ENCODE results near the gene CACNA1E. TPM values are rescaled to one million over a fixed set of nuclear protein-coding genes. Genes with fewer than 3 reads are reported as not detected.

CACNA1E gene
- total RNA-seq, 2 experiments from 2014 or later, result not detected

DNA sequence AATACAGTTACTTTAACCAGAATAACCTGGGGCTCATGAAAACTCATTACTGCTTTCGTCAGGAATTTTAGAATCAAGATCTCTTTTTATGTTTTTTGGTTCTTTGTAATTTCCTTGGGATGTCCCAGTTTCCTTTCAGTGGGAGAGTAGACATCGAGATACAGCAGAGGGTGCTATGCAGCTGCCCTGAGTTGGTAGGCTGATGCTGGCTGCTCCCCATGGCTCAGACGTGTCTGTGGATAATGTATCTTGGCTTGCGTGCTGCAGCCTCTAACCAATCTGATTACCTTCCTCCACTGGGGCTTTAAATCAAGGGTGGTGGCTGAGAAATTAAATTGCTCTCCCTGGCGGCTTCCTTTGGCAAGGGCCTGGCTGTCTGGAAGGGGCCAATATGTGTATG, 253.7 kb downstream of the CACNA1E start:
- no TSS peak for BruUV-seq (replicated peaks)
- POLR2A ChIA-PET, result no interaction called here

DNA sequence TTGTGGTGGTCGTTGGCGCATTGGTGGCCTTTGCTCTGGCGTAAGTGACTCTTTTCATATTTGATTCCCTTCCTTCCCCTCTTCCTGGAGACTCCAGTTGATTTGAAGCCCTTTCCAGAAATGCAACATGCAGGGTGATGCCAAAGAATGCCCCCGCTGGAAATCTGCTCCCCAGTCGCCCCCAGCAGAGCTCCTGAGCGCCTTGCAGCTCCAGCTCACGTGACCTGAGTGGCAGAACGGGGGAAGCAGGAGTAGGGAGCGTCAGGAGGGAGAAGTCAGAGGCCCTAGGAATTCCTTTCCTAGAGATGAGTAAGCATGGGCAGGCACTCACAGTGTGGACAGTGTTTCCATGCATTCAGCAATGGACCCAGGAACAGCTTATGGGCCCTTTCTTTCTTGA, 255.9 kb downstream of the CACNA1E start:
- POLR2A ChIA-PET, result interaction anchor here (0.6 to 0.8 kb wide), 2 partner anchors 12 to 190 kb away, joined by 3 read pairs; no protein-coding TSS in a partner anchor
- no peak overlapping the region for H3K4me2 ChIP-seq (ENCODE audit: low read length)
- H2AFZ ChIP-seq (ENCODE audit: low read length), result no peak overlapping the region
- H3K27ac ChIP-seq (ENCODE audit: low read depth, low read length, poor library complexity, severe bottlenecking), result no peak overlapping the region
- DNase-seq (ENCODE audit: low spot score), result no peak
- H3K9me3 ChIP-seq (ENCODE audit: low read length), result no peaks in the 10 kb centered on the region
- intact Hi-C loops (cut with micrococcal nuclease; ENCODE audit: unreplicated experiment), result no loop called here
- no peaks in the 10 kb centered on the region for H3K36me3 ChIP-seq (ENCODE audit: insufficient read depth, low read length)
- no TSS peak for BruUV-seq (replicated peaks)
- TF ChIP-seq, protein P1, sequence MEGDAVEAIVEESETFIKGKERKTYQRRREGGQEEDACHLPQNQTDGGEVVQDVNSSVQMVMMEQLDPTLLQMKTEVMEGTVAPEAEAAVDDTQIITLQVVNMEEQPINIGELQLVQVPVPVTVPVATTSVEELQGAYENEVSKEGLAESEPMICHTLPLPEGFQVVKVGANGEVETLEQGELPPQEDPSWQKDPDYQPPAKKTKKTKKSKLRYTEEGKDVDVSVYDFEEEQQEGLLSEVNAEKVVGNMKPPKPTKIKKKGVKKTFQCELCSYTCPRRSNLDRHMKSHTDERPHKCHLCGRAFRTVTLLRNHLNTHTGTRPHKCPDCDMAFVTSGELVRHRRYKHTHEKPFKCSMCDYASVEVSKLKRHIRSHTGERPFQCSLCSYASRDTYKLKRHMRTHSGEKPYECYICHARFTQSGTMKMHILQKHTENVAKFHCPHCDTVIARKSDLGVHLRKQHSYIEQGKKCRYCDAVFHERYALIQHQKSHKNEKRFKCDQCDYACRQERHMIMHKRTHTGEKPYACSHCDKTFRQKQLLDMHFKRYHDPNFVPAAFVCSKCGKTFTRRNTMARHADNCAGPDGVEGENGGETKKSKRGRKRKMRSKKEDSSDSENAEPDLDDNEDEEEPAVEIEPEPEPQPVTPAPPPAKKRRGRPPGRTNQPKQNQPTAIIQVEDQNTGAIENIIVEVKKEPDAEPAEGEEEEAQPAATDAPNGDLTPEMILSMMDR (conservative IDR thresholded peaks at IDR 0.05; ENCODE audit: low read length), result no peak
- no peak for TF ChIP-seq EZH2phosphoT487 (IDR thresholded peaks at IDR 0.05; ENCODE audit: borderline replicate concordance, low read depth, low read length)
- no peaks in the 10 kb centered on the region for H3K79me2 ChIP-seq (ENCODE audit: insufficient read depth, low read depth, low read length)
- H3K4me3 ChIP-seq (ENCODE audit: low read depth, low read length, poor library complexity, severe bottlenecking), result no peak overlapping the region
- no peaks in the 10 kb centered on the region for H3K4me1 ChIP-seq (ENCODE audit: insufficient read depth, low read length, poor library complexity, severe bottlenecking)
- no peaks in the 10 kb centered on the region for H3K9me2 ChIP-seq (ENCODE audit: insufficient read depth, low read length)
- H4K20me1 ChIP-seq (ENCODE audit: insufficient read depth, low read length), result no peaks in the 10 kb centered on the region
- CTCF ChIA-PET (ENCODE audit: unreplicated experiment), result no interaction called here

More for the DNA sequence above, 253.7 kb downstream of the CACNA1E start:
- DNase-seq (ENCODE audit: low spot score), result no peak
- no peak overlapping the region for H2AFZ ChIP-seq (ENCODE audit: low read length)
- intact Hi-C loops (cut with micrococcal nuclease; ENCODE audit: unreplicated experiment), result no loop called here
- CTCF ChIA-PET (ENCODE audit: unreplicated experiment), result no interaction called here
- H3K9me3 ChIP-seq (ENCODE audit: low read length), result no peaks in the 10 kb centered on the region
- H3K27ac ChIP-seq (ENCODE audit: low read depth, low read length, poor library complexity, severe bottlenecking), result no peak overlapping the region
- H3K4me3 ChIP-seq (ENCODE audit: low read depth, low read length, poor library complexity, severe bottlenecking), result no peak overlapping the region
- no peaks in the 10 kb centered on the region for H4K20me1 ChIP-seq (ENCODE audit: insufficient read depth, low read length)
- no peaks in the 10 kb centered on the region for H3K36me3 ChIP-seq (ENCODE audit: insufficient read depth, low read length)
- H3K4me2 ChIP-seq (ENCODE audit: low read length), result no peak overlapping the region
- H3K9me2 ChIP-seq (ENCODE audit: insufficient read depth, low read length), result no peaks in the 10 kb centered on the region
- H3K79me2 ChIP-seq (ENCODE audit: insufficient read depth, low read depth, low read length), result no peaks in the 10 kb centered on the region
- H3K4me1 ChIP-seq (ENCODE audit: insufficient read depth, low read length, poor library complexity, severe bottlenecking), result no peaks in the 10 kb centered on the region
- TF ChIP-seq, protein P1 (conservative IDR thresholded peaks at IDR 0.05; ENCODE audit: low read length), result no peak
- TF ChIP-seq EZH2phosphoT487 (IDR thresholded peaks at IDR 0.05; ENCODE audit: borderline replicate concordance, low read depth, low read length), result no peak

DNA sequence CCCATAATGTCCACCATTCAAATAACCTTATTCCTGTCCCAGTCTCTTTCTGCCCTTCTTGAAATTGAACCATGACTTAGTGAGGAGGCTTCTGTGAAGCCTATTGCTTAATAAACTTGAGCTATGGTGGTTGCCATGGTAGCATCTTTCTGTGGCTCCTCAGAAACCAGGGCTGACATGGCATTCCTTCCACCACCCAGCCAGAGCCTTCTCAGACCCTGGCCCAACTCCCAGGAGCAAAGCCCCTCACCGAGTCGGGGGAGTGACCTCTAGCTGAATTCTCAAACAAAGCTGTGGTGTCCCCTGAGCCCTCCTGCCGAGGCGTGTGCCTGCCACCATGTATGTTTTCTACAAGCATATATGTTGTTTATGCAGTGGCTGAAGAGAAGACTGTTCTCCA, 259.1 kb downstream of the CACNA1E start:
- no peaks in the 10 kb centered on the region for H3K9me2 ChIP-seq (ENCODE audit: insufficient read depth, low read length)
- H3K27ac ChIP-seq (ENCODE audit: low read depth, low read length, poor library complexity, severe bottlenecking), result no peak overlapping the region
- CTCF ChIA-PET (ENCODE audit: unreplicated experiment), result no interaction called here
- intact Hi-C loops (cut with micrococcal nuclease; ENCODE audit: unreplicated experiment), result no loop called here
- no peaks in the 10 kb centered on the region for H3K36me3 ChIP-seq (ENCODE audit: insufficient read depth, low read length)
- BruUV-seq (replicated peaks), result no TSS peak
- H3K4me2 ChIP-seq (ENCODE audit: low read length), result no peak overlapping the region
- H2AFZ ChIP-seq (ENCODE audit: low read length), result no peak overlapping the region
- H3K9me3 ChIP-seq (ENCODE audit: low read length), result no peaks in the 10 kb centered on the region
- no peak for DNase-seq (ENCODE audit: low spot score)
- H3K79me2 ChIP-seq (ENCODE audit: insufficient read depth, low read depth, low read length), result no peaks in the 10 kb centered on the region
- no peak for TF ChIP-seq EZH2phosphoT487 (IDR thresholded peaks at IDR 0.05; ENCODE audit: borderline replicate concordance, low read depth, low read length)
- TF ChIP-seq, protein P1 (conservative IDR thresholded peaks at IDR 0.05; ENCODE audit: low read length), result no peak
- no peak overlapping the region for H3K4me3 ChIP-seq (ENCODE audit: low read depth, low read length, poor library complexity, severe bottlenecking)
- POLR2A ChIA-PET, result no interaction called here
- no peaks in the 10 kb centered on the region for H4K20me1 ChIP-seq (ENCODE audit: insufficient read depth, low read length)
- no peaks in the 10 kb centered on the region for H3K4me1 ChIP-seq (ENCODE audit: insufficient read depth, low read length, poor library complexity, severe bottlenecking)

Data from OCI-LY7 (cell line).